NB4 (cell line): Measurements from ENCODE around the gene DRG2.

Experiments used
- CTCF ChIP-seq: IDR thresholded peaks from one replicate; pipeline ENCODE4 v1.5.1; 2012; ENCODE audit warnings: low read depth, low read length
- POLR2A ChIP-seq: IDR thresholded peaks from 2 replicates; pipeline ENCODE4 v1.6.1; 2011; ENCODE audit warnings: mild to moderate bottlenecking; ENCODE audit not compliant: insufficient read length; ENCODE audit errors: extremely low read depth

GRCh38 chr17:18055597-18055996 lies 32.2 kb upstream of the DRG2 start:
- TF ChIP-seq CTCF: no peak
- TF ChIP-seq POLR2A: no peak
